Nephron progenitor cell (in vitro differentiated cells): Measurements from ENCODE around the gene CLP1.

Experiments
- DNase-seq: peaks from one replicate; pipeline ENCODE4 v3.0.0; 2021
- H3K27ac Mint-ChIP-seq: 2 replicates; pipeline ENCODE4 v1.8.0; 2021; ENCODE audit warnings: mild to moderate bottlenecking, moderate library complexity, mixed read lengths
- H3K27me3 Mint-ChIP-seq: 2 replicates; pipeline ENCODE4 v1.8.0; 2021; ENCODE audit warnings: mild to moderate bottlenecking, low read depth, mixed read lengths; ENCODE audit not compliant: poor library complexity
- H3K36me3 Mint-ChIP-seq: 2 replicates; pipeline ENCODE4 v1.8.0; 2021; ENCODE audit warnings: low read depth, mixed read lengths
- H3K4me1 Mint-ChIP-seq: 2 replicates; pipeline ENCODE4 v1.8.0; 2021; ENCODE audit warnings: mixed read lengths
- H3K4me3 Mint-ChIP-seq: 2 replicates; pipeline ENCODE4 v1.8.0; 2021; ENCODE audit warnings: mild to moderate bottlenecking, moderate library complexity, mixed read lengths
- H3K9me3 Mint-ChIP-seq: 2 replicates; pipeline ENCODE4 v1.8.0; 2021; ENCODE audit warnings: mild to moderate bottlenecking, moderate library complexity, mixed read lengths
- TF ChIP-seq, protein P1 (sequence below): fragments of 200-600 bp; sonication (generic); IDR thresholded peaks from 2 replicates; pipeline ENCODE4 v1.5.0; 2021; ENCODE audit warnings: antibody characterized with exemption

CLP1 gene

DNA sequence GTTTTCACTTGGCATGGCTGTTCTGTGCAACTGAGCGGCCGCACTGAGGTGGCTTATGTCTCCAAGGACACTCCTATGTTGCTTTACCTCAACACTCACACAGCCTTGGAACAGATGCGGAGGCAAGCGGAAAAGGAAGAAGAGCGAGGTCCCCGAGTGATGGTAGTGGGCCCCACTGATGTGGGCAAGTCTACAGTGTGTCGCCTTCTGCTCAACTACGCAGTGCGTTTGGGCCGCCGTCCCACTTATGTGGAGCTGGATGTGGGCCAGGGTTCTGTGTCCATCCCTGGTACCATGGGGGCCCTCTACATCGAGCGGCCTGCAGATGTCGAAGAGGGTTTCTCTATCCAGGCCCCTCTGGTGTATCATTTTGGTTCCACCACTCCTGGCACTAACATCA lies 2.1 kb downstream of the CLP1 start:
- DNase-seq: no peak
- peaks cover 31% of the 10 kb centered on the region for H3K36me3 Mint-ChIP-seq
- H3K27ac Mint-ChIP-seq: no peak overlapping the region
- TF ChIP-seq, protein P1, sequence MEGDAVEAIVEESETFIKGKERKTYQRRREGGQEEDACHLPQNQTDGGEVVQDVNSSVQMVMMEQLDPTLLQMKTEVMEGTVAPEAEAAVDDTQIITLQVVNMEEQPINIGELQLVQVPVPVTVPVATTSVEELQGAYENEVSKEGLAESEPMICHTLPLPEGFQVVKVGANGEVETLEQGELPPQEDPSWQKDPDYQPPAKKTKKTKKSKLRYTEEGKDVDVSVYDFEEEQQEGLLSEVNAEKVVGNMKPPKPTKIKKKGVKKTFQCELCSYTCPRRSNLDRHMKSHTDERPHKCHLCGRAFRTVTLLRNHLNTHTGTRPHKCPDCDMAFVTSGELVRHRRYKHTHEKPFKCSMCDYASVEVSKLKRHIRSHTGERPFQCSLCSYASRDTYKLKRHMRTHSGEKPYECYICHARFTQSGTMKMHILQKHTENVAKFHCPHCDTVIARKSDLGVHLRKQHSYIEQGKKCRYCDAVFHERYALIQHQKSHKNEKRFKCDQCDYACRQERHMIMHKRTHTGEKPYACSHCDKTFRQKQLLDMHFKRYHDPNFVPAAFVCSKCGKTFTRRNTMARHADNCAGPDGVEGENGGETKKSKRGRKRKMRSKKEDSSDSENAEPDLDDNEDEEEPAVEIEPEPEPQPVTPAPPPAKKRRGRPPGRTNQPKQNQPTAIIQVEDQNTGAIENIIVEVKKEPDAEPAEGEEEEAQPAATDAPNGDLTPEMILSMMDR: no peak
- no peaks in the 10 kb centered on the region for H3K9me3 Mint-ChIP-seq
- peaks cover 6% of the 10 kb centered on the region for H3K27me3 Mint-ChIP-seq
- peaks cover 24% of the 10 kb centered on the region for H3K4me1 Mint-ChIP-seq
- H3K4me3 Mint-ChIP-seq: no peak overlapping the region

DNA sequence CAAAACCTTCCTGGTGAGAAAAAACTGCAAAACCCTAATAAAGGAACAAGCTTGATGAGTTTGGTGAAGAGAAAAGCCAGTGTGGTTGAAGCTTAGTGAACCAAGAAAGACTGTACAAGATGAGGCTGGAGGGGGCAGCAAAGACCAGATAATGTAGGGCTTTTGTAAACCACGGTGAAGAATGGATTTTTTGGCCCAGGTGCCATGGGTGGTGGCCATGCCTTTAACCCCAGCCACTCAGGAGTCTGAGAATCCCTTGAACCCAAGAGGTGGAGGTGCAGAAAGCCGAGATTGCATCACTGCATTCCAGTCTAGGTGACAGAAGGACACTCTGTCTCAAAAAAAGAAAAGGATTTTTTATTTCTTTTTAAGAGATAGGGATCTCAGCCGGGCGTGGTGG lies 5.3 kb downstream of the CLP1 start:
- DNase-seq: no peak
- H3K27me3 Mint-ChIP-seq: no peaks in the 10 kb centered on the region
- TF ChIP-seq, protein P1: no peak

DNA sequence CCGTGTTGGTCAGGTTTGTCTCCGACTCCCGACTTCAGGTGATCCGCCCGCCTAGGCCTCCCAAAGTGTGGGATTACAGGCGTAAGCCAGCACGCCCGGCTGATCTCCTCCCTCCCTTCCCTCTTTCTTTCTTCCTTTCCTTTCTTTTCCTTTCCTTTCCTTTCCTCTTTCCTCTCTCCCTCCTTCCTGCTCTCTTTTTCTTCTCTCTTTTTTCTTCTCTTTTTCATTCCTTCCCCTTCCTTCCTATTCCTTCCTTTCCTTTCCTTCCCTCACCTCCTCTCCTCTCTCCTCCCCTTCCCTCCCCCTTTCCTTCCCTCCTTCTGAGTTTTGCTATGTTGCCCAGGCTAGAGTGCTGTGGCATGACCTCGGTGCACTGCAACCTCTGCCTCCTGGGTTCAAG lies 6.4 kb downstream of the CLP1 start:
- TF ChIP-seq, protein P1: no peak
- peaks cover 31% of the 10 kb centered on the region for H3K36me3 Mint-ChIP-seq
- no peaks in the 10 kb centered on the region for H3K9me3 Mint-ChIP-seq
- no peak overlapping the region for H3K27ac Mint-ChIP-seq
- peaks cover 19% of the 10 kb centered on the region for H3K4me1 Mint-ChIP-seq
- no peaks in the 10 kb centered on the region for H3K27me3 Mint-ChIP-seq
- no peak overlapping the region for H3K4me3 Mint-ChIP-seq
- DNase-seq: no peak

More for the DNA sequence above, 5.3 kb downstream of the CLP1 start:
- no peak overlapping the region for H3K4me3 Mint-ChIP-seq
- H3K9me3 Mint-ChIP-seq: no peaks in the 10 kb centered on the region
- peaks cover 31% of the 10 kb centered on the region for H3K36me3 Mint-ChIP-seq
- no peak overlapping the region for H3K27ac Mint-ChIP-seq
- H3K4me1 Mint-ChIP-seq: peaks cover 21% of the 10 kb centered on the region

- Mint-ChIP-seq H3K27ac (peak overlapping the region; percentile 100), H3K4me1 (peaks cover 43% of the 10 kb centered on the region), H3K4me3 (peak overlapping the region; percentile 99), H3K36me3 (peaks cover 10% of the 10 kb centered on the region), H3K27me3 (no peaks in the 10 kb centered on the region), H3K9me3 (no peaks in the 10 kb centered on the region)
- TF ChIP-seq, protein P1: no peak
- DNase-seq: peak; percentile 86
Measured at GRCh38 chr11:57667117-57667735, 9.7 kb downstream of the CLP1 start.

- Mint-ChIP-seq H3K27me3 (peaks cover 2% of the 10 kb centered on the region), H3K27ac (peak within 1 kb of the TSS; percentile 100), H3K4me3 (peak within 1 kb of the TSS; percentile 99)
Measured at GRCh38 chr11:57667736-57668433, 10.3 kb downstream of the CLP1 start, which contains the start of gene ZDHHC5. Gene ZDHHC5 (plus strand): TSS chr11:57668114. CDS start chr11:57673091, 4,977 bp downstream.

More at GRCh38 chr11:57667736-57668433, 10.3 kb downstream of the CLP1 start, which contains the start of gene ZDHHC5:
- Mint-ChIP-seq H3K9me3 (no peaks in the 10 kb centered on the region), H3K36me3 (peaks cover 11% of the 10 kb centered on the region), H3K4me1 (peaks cover 49% of the 10 kb centered on the region)
- TF ChIP-seq, protein P1: no peak
- peak; percentile 97 for DNase-seq
